H9 (cell line): ENCODE results near the gene PPP2R2B. TPM values are rescaled to one million over a fixed set of nuclear protein-coding genes. Genes with fewer than 3 reads are reported as not detected.

ENCODE experiments used
- DNase-seq: peaks from one replicate; pipeline ENCODE4 v3.0.0-alpha.2; 2017
- H2AFZ ChIP-seq: one replicate; pipeline ENCODE4 v1.6.1; 2013; ENCODE audit warnings: mild to moderate bottlenecking, low read length, control low read depth, moderate library complexity
- H2AK5ac ChIP-seq: 2 replicates; pipeline ENCODE4 v1.6.1; 2013; ENCODE audit warnings: low read length, control low read depth, mixed read lengths; ENCODE audit not compliant: insufficient read length
- H2BK120ac ChIP-seq: one replicate; pipeline ENCODE4 v1.6.1; 2013; ENCODE audit warnings: low read depth, mild to moderate bottlenecking, low read length, control low read depth, inconsistent platforms; ENCODE audit not compliant: poor library complexity, severe bottlenecking
- H2BK12ac ChIP-seq: 2 replicates; pipeline ENCODE4 v1.6.1; 2013; ENCODE audit warnings: low read length, control low read depth, mixed read lengths, low read depth; ENCODE audit not compliant: insufficient read length
- H2BK15ac ChIP-seq: 2 replicates; pipeline ENCODE4 v1.6.1; 2013; ENCODE audit warnings: low read depth, low read length, control low read depth
- H2BK20ac ChIP-seq: one replicate; pipeline ENCODE4 v1.6.1; 2013; ENCODE audit warnings: low read depth, mild to moderate bottlenecking, low read length, control low read depth, inconsistent platforms; ENCODE audit not compliant: poor library complexity, severe bottlenecking
- H2BK5ac ChIP-seq: 2 replicates; pipeline ENCODE4 v1.6.1; 2013; ENCODE audit warnings: low read length, control low read depth, mixed read lengths; ENCODE audit not compliant: insufficient read length
- H3K14ac ChIP-seq: 2 replicates; pipeline ENCODE4 v1.6.1; 2013; ENCODE audit warnings: low read length, control low read depth; ENCODE audit not compliant: insufficient read depth
- H3K18ac ChIP-seq: 2 replicates; pipeline ENCODE4 v1.6.1; 2013; ENCODE audit warnings: low read depth, mild to moderate bottlenecking, mixed read lengths, low read length, control low read depth; ENCODE audit not compliant: insufficient read length
- H3K23ac ChIP-seq: 2 replicates; pipeline ENCODE4 v1.6.1; 2013; ENCODE audit warnings: low read length, control low read depth, mixed read lengths, low read depth; ENCODE audit not compliant: insufficient read length
- H3K23me2 ChIP-seq: 2 replicates; pipeline ENCODE4 v1.6.1; 2013; ENCODE audit warnings: low read depth, mild to moderate bottlenecking, mixed read lengths, low read length, control low read depth; ENCODE audit not compliant: insufficient read length, poor library complexity, severe bottlenecking
- H3K27ac ChIP-seq: 2 replicates; pipeline ENCODE4 v1.5.1; 2013; ENCODE audit warnings: low read length, control low read depth, mixed read lengths, low read depth; ENCODE audit not compliant: insufficient read length
- H3K27me3 ChIP-seq: 2 replicates; pipeline ENCODE4 v1.6.1; 2013; ENCODE audit warnings: low read length, control low read depth, inconsistent platforms; ENCODE audit not compliant: insufficient read depth
- H3K4ac ChIP-seq: 2 replicates; pipeline ENCODE4 v1.6.1; 2013; ENCODE audit warnings: low read depth, mild to moderate bottlenecking, control low read depth, inconsistent platforms, low read length, moderate library complexity
- H3K4me1 ChIP-seq: 2 replicates; pipeline ENCODE4 v1.6.1; 2013; ENCODE audit warnings: low read length, control low read depth, inconsistent platforms; ENCODE audit not compliant: insufficient read depth
- H3K4me2 ChIP-seq: 2 replicates; pipeline ENCODE4 v1.6.1; 2013; ENCODE audit warnings: low read length, control low read depth, mixed read lengths; ENCODE audit not compliant: insufficient read length, insufficient read depth
- H3K56ac ChIP-seq: 2 replicates; pipeline ENCODE4 v1.6.1; 2013; ENCODE audit warnings: low read depth, mild to moderate bottlenecking, mixed read lengths, low read length, control low read depth; ENCODE audit not compliant: insufficient read length
- H3K79me1 ChIP-seq: 2 replicates; pipeline ENCODE4 v1.6.1; 2013; ENCODE audit warnings: low read depth, mild to moderate bottlenecking, moderate library complexity, low read length, control low read depth, inconsistent platforms; ENCODE audit not compliant: insufficient read depth, poor library complexity, severe bottlenecking
- H3K79me2 ChIP-seq: 2 replicates; pipeline ENCODE4 v1.6.1; 2013; ENCODE audit warnings: low read length, control low read depth, inconsistent platforms; ENCODE audit not compliant: insufficient read depth
- H3K9ac ChIP-seq: 2 replicates; pipeline ENCODE4 v1.6.1; 2013; ENCODE audit warnings: low read length, control low read depth, mixed read lengths; ENCODE audit not compliant: insufficient read length; ENCODE audit errors: extremely low read depth
- H3K9me3 ChIP-seq: one replicate; pipeline ENCODE4 v1.6.1; 2013; ENCODE audit warnings: low read depth, low read length, inconsistent platforms; ENCODE audit not compliant: control insufficient read depth
- H3T11ph ChIP-seq: one replicate; pipeline ENCODE4 v1.6.1; 2013; ENCODE audit warnings: mild to moderate bottlenecking, low read length, control low read depth, inconsistent platforms
- H4K20me1 ChIP-seq: one replicate; pipeline ENCODE4 v1.6.1; 2013; ENCODE audit not compliant: control insufficient read depth, insufficient read length, insufficient read depth
- H4K5ac ChIP-seq: 2 replicates; pipeline ENCODE4 v1.6.1; 2013; ENCODE audit warnings: low read depth, mild to moderate bottlenecking, mixed read lengths, low read length, control low read depth; ENCODE audit not compliant: insufficient read length
- H4K8ac ChIP-seq: replicated peaks from 2 replicates; pipeline ENCODE4 v1.6.1; 2013; ENCODE audit warnings: low read length, control low read depth, mixed read lengths, low read depth; ENCODE audit not compliant: insufficient read length
- H4K91ac ChIP-seq: 2 replicates; pipeline ENCODE4 v1.6.1; 2013; ENCODE audit warnings: low read depth, mild to moderate bottlenecking, moderate library complexity, mixed read lengths, low read length, control low read depth; ENCODE audit not compliant: insufficient read length
- H3K27ac Mint-ChIP-seq, 3 experiments: 2 replicates in 2 of 3; 3 replicates in 1 of 3; pipeline ENCODE4 v1.8.0; 2020 to 2021; ENCODE audit warnings: mixed read lengths in 3 of 3, mild to moderate bottlenecking in 1 of 3, moderate library complexity in 1 of 3
- H3K27me3 Mint-ChIP-seq: 2 replicates; pipeline ENCODE4 v1.8.0; 2021; ENCODE audit warnings: low read depth, mild to moderate bottlenecking, moderate library complexity, mixed read lengths
- H3K36me3 Mint-ChIP-seq, 3 experiments: 2 replicates in 2 of 3; 3 replicates in 1 of 3; pipeline ENCODE4 v1.8.0; 2020 to 2021; ENCODE audit warnings: low read depth in 3 of 3, mixed read lengths in 3 of 3; ENCODE audit not compliant: insufficient read depth in 1 of 3
- H3K4me1 Mint-ChIP-seq, 2 experiments: 2 replicates each; pipeline ENCODE4 v1.8.0; 2020; ENCODE audit warnings: mixed read lengths in 2 of 2
- H3K4me3 Mint-ChIP-seq, 2 experiments: 2 replicates in 1 of 2; 3 replicates in 1 of 2; pipeline ENCODE4 v1.8.0; 2020 to 2021; ENCODE audit warnings: mild to moderate bottlenecking in 2 of 2, mixed read lengths in 2 of 2, moderate library complexity in 1 of 2
- H3K9me3 Mint-ChIP-seq, 2 experiments: 2 replicates in 1 of 2; 3 replicates in 1 of 2; pipeline ENCODE4 v1.8.0; 2020; ENCODE audit warnings: mild to moderate bottlenecking in 2 of 2, mixed read lengths in 2 of 2, moderate library complexity in 1 of 2
- CTCF ChIP-seq: fragments of 200-600 bp; sonication (generic); conservative IDR thresholded peaks from 3 replicates; pipeline ENCODE4 v1.8.0; 2021; ENCODE audit warnings: antibody characterized with exemption, mild to moderate bottlenecking
- WGBS: extraction: QIAGEN DNeasy Blood & Tissue Kit; methylation state at CpG from one replicate; pipeline ENCODE4 v1.1.7; 2013; ENCODE audit warnings: missing lambda C conversion rate, low lambda C conversion rate, mixed read lengths; ENCODE audit not compliant: insufficient read length; ENCODE audit errors: extremely low coverage; 5-methylcytosine and 5-hydroxymethylcytosine counted together
- total RNA-seq: library from RNA; stranded (reverse); gene quantifications from 2 replicates; pipeline ENCODE4 v1.2.1, GENCODE V29; 2021

PPP2R2B gene
- total RNA-seq, 1 experiment from 2014 or later, result 14.3 TPM

- no CpG with 5 or more reads among the region's 5 CpGs for WGBS
- peaks cover 67 to 82% of the 10 kb centered on the region in 2 experiments for H3K4me1 Mint-ChIP-seq
- Histone ChIP-seq H2BK15ac (no peak overlapping the region), H4K20me1 (no peaks in the 10 kb centered on the region), H4K91ac (no peak overlapping the region), H2AK5ac (no peak overlapping the region), H4K5ac (no peak overlapping the region), H4K8ac (no peak overlapping the region), H2BK12ac (no peak overlapping the region), H3K27ac (no peak overlapping the region), H3K18ac (no peak overlapping the region), H3K4ac (no peak overlapping the region), H3K23ac (no peak overlapping the region), H3K9me3 (no peaks in the 10 kb centered on the region), H3T11ph (no peak overlapping the region), H2AFZ (no peak overlapping the region), H3K14ac (no peak overlapping the region), H2BK120ac (no peak overlapping the region), H3K56ac (no peak overlapping the region), H3K79me1 (no peaks in the 10 kb centered on the region), H3K4me2 (no peak overlapping the region), H3K23me2 (no peaks in the 10 kb centered on the region), H3K9ac (no peak overlapping the region), H3K27me3 (no peaks in the 10 kb centered on the region), H2BK20ac (no peak overlapping the region), H2BK5ac (no peak overlapping the region), H3K4me1 (peaks cover 11% of the 10 kb centered on the region), H3K79me2 (no peaks in the 10 kb centered on the region)
- H3K27me3 Mint-ChIP-seq, result no peaks in the 10 kb centered on the region; the same call in 1 of the 2 replicates
- no peak overlapping the region; a peak in 1 of 7 replicates for H3K27ac Mint-ChIP-seq
- no peak overlapping the region for H3K4me3 Mint-ChIP-seq
- no peak for DNase-seq
- no peak for TF ChIP-seq CTCF
- no peaks in the 10 kb centered on the region for H3K9me3 Mint-ChIP-seq
- H3K36me3 Mint-ChIP-seq, result no peaks in the 10 kb centered on the region
These were observed 78.9 kb downstream of the PPP2R2B start for GRCh38 chr5:146799671-146800070.
